Hematopoietic multipotent progenitor cell treated with erythropoietin and hydrocortisone succinate and interleukin-3 and kit ligand, for 17 days (in vitro differentiated cells): ENCODE measurements around the gene DEPP1.
"Not testable (repeated sequence)": the region's sequence is repeated elsewhere in the genome, so short reads cannot be mapped to it uniquely, and the experiment has no call there.

ENCODE experiments used
- DNase-seq: peaks from one replicate; pipeline ENCODE4 v3.0.0-alpha.2; 2015; ENCODE audit warnings: low spot score

The DEPP1 gene

GRCh38 chr10:44978570-44979280, at the start of gene DEPP1:
TSS of gene DEPP1 (minus strand) at chr10:44978809. CDS start at chr10:44978030, 779 bp downstream.
- DNase-seq = peak; percentile 17

- DNase-seq = no peak
Observed at GRCh38 chr10:45023426-45023825, 44.8 kb upstream of the DEPP1 start.

- DNase-seq = no peak
Observed at GRCh38 chr10:45015590-45015989, 37.0 kb upstream of the DEPP1 start.

GRCh38 chr10:45014557-45014956, 35.9 kb upstream of the DEPP1 start:
- not testable (repeated sequence) for DNase-seq

- peak; percentile 65 for DNase-seq
Observed at GRCh38 chr10:45008524-45009161, 30.0 kb upstream of the DEPP1 start.

GRCh38 chr10:45006276-45007030, 27.8 kb upstream of the DEPP1 start:
- DNase-seq = no peak

- DNase-seq = no peak
Observed at GRCh38 chr10:45005284-45005683, 26.7 kb upstream of the DEPP1 start.

- no peak for DNase-seq
Observed at GRCh38 chr10:45004661-45005060, 26.1 kb upstream of the DEPP1 start.

GRCh38 chr10:45003432-45004000, 24.9 kb upstream of the DEPP1 start:
- no peak for DNase-seq

GRCh38 chr10:45001381-45002148, 23.0 kb upstream of the DEPP1 start:
- no peak for DNase-seq

- DNase-seq = peak; percentile 17
Observed at GRCh38 chr10:45000752-45001380, 22.3 kb upstream of the DEPP1 start, which contains the start of gene ZNF22. TSS of gene ZNF22 (plus strand) at chr10:45000923. CDS start at chr10:45003369, 2,446 bp downstream.

- DNase-seq = no peak
Observed at GRCh38 chr10:45000138-45000751, 21.6 kb upstream of the DEPP1 start.

GRCh38 chr10:44998146-44998631, 19.6 kb upstream of the DEPP1 start:
- no peak for DNase-seq

- no peak for DNase-seq
Observed at GRCh38 chr10:44997105-44997748, 18.6 kb upstream of the DEPP1 start.

GRCh38 chr10:44995914-44996669, 17.5 kb upstream of the DEPP1 start:
- no peak for DNase-seq

- DNase-seq = no peak
Observed at GRCh38 chr10:44995581-44995913, 16.9 kb upstream of the DEPP1 start.

- DNase-seq = no peak
Observed at GRCh38 chr10:44994752-44995530, 16.3 kb upstream of the DEPP1 start.

- DNase-seq = no peak
Observed at GRCh38 chr10:44993922-44994751, 15.5 kb upstream of the DEPP1 start.
